GM12878 (cell line): ENCODE results near the gene TLCD5. TPM values are rescaled to one million over a fixed set of nuclear protein-coding genes. Genes with fewer than 3 reads are reported as not detected.

Experiments used
- ATAC-seq: fragments of 200-7000 bp; cut with Tn5 transposase; 3 replicates; pipeline ENCODE4 v1.9.1; 2020; ENCODE audit warnings: mild to moderate bottlenecking, moderate library complexity
- BruUV-seq: library from RNA; stranded (reverse); fragments of 400-500 nt; replicated peaks from 2 replicates; lab custom pipeline; 2021; lab: Mats Ljungman, UMichigan
- CTCF ChIA-PET: fragments of 300-600 bp; sonication (Branson Sonifier 250); formaldehyde crosslinking; extraction: SDS; loops from one replicate; lab custom pipeline; 2021; ENCODE audit warnings: inconsistent platforms; lab: Yijun Ruan, JAX
- POLR2A ChIA-PET: fragments of 350-600 bp; formaldehyde crosslinking; extraction: SDS; loops from one replicate; lab custom pipeline; 2021; ENCODE audit warnings: inconsistent platforms; lab: Charles Lee
- RAD21 ChIA-PET: fragments of 300-600 bp; sonication (Branson Sonifier 250); formaldehyde crosslinking; loops from one replicate; lab custom pipeline; 2023; ENCODE audit warnings: antibody characterized with exemption; ENCODE audit not compliant: unreplicated experiment; lab: Charles Lee
- SMC1A ChIA-PET: fragments of 300-600 bp; sonication (Branson Sonifier 250); formaldehyde crosslinking; loops from one replicate; lab custom pipeline; 2023; ENCODE audit not compliant: unreplicated experiment, uncharacterized antibody; lab: Charles Lee
- DNase-seq: peaks from one replicate; pipeline ENCODE4 v3.0.0-alpha.2; 2011; ENCODE audit warnings: low read depth, low spot score
- FAIRE-seq: peaks from 3 replicates; lab custom pipeline; 2011; peaks lifted over from hg19 to GRCh38; lab: Jason Lieb, UNC
- H2AFZ ChIP-seq: 2 replicates; pipeline ENCODE4 v1.6.0; 2011; ENCODE audit warnings: low read depth, low read length, control low read depth; ENCODE audit not compliant: control insufficient read depth
- H3K27ac ChIP-seq: 2 replicates; pipeline ENCODE4 v1.5.1; 2011; ENCODE audit warnings: control low read depth; ENCODE audit not compliant: control insufficient read depth, insufficient read depth
- H3K27me3 ChIP-seq, 2 experiments: replicated peaks in 1 of 2; 2 replicates each; pipeline versions ENCODE4 v1.6.0 to v1.6.1; 2011; ENCODE audit warnings: low read length in 1 of 2; ENCODE audit not compliant: control insufficient read depth in 2 of 2, insufficient read depth in 2 of 2
- H3K36me3 ChIP-seq, 2 experiments: 2 replicates each; pipeline ENCODE4 v1.5.1; 2011; ENCODE audit warnings: low read length in 1 of 2; ENCODE audit not compliant: control insufficient read depth in 2 of 2, insufficient read depth in 2 of 2
- H3K4me1 ChIP-seq: 2 replicates; pipeline ENCODE4 v1.6.1; 2011; ENCODE audit warnings: mild to moderate bottlenecking, low read length, moderate library complexity, mixed read lengths; ENCODE audit not compliant: control insufficient read depth, insufficient read depth
- H3K4me2 ChIP-seq: 2 replicates; pipeline ENCODE4 v1.6.0; 2011; ENCODE audit warnings: control low read depth; ENCODE audit not compliant: control insufficient read depth, insufficient read depth
- H3K4me3 ChIP-seq: fragments of 200-600 bp; sonication (generic); 2 replicates; pipeline ENCODE4 v1.5.1; 2016
- H3K79me2 ChIP-seq: 2 replicates; pipeline ENCODE4 v1.6.0; 2011; ENCODE audit warnings: low read length; ENCODE audit not compliant: control insufficient read depth, insufficient read depth
- H3K9ac ChIP-seq: 2 replicates; pipeline ENCODE4 v1.8.0; 2011; ENCODE audit warnings: low read length, control low read depth, mixed read lengths; ENCODE audit not compliant: control insufficient read depth, insufficient read depth
- H3K9me3 ChIP-seq: replicated peaks from 3 replicates; pipeline ENCODE4 v1.5.1; 2011; ENCODE audit warnings: mild to moderate bottlenecking, low read length; ENCODE audit not compliant: control insufficient read depth, insufficient read depth
- H4K20me1 ChIP-seq: 2 replicates; pipeline ENCODE4 v1.6.0; 2011; ENCODE audit not compliant: control insufficient read depth, insufficient read depth
- ASH2L ChIP-seq: fragments of 300-600, 200-600 bp; sonication (generic); IDR thresholded peaks from 2 replicates; pipeline ENCODE4 v1.6.1; 2017; ENCODE audit warnings: low read depth, mild to moderate bottlenecking, borderline replicate concordance
- LARP7 ChIP-seq: fragments of 450-650 bp; IDR thresholded peaks from 2 replicates; pipeline ENCODE4 v1.6.1; 2017; ENCODE audit warnings: mild to moderate bottlenecking
- NR2C2 ChIP-seq: IDR thresholded peaks from 2 replicates; pipeline ENCODE4 v1.6.1; 2011; ENCODE audit warnings: borderline replicate concordance, low read depth; ENCODE audit not compliant: control insufficient read depth, insufficient read length
- RAD51 ChIP-seq: fragments of 450-650 bp; IDR thresholded peaks from 2 replicates; pipeline ENCODE4 v1.6.1; 2016; ENCODE audit warnings: moderate library complexity, mild to moderate bottlenecking, inconsistent platforms
- RFX5 ChIP-seq: IDR thresholded peaks from 2 replicates; pipeline ENCODE4 v1.6.1; 2011; ENCODE audit warnings: low read depth, low read length, improper control_type of control experiment
- TARDBP ChIP-seq: IDR thresholded peaks from 2 replicates; pipeline ENCODE4 v1.6.1; 2016; ENCODE audit warnings: borderline replicate concordance
- TBL1XR1 ChIP-seq: IDR thresholded peaks from 2 replicates; pipeline ENCODE4 v1.6.1; 2012; ENCODE audit warnings: low read depth, low read length, improper control_type of control experiment
- TCF12 ChIP-seq: IDR thresholded peaks from 2 replicates; pipeline ENCODE4 v1.6.1; 2011; ENCODE audit warnings: low read depth, mild to moderate bottlenecking, low read length
- ZNF217 ChIP-seq: fragments of 450-650 bp; IDR thresholded peaks from 2 replicates; pipeline ENCODE4 v1.6.1; 2017; ENCODE audit warnings: antibody characterized with exemption, mild to moderate bottlenecking
- WGBS: methylation state at CpG from one replicate; pipeline ENCODE4 v1.1.6; 2016; ENCODE audit warnings: low lambda C conversion rate; ENCODE audit not compliant: insufficient replicate concordance, insufficient coverage; ENCODE audit errors: missing lambda C conversion rate; 5-methylcytosine and 5-hydroxymethylcytosine counted together
- in situ Hi-C: fragments of 300-500 bp; cut with MboI; formaldehyde crosslinking; loops from 9 replicates; pipeline ENCODE4 v1.14.3; 2018; ENCODE audit warnings: mixed read lengths
- intact Hi-C: fragments of 100-400 bp; cut with micrococcal nuclease; formaldehyde crosslinking; loops from one replicate; pipeline ENCODE4 v1.14.2; 2022; ENCODE audit not compliant: unreplicated experiment
- polyA plus RNA-seq, 11 experiments: library from polyadenylated mRNA; depleted of rRNA in 4 of 11; unstranded in 6 of 11; stranded (reverse) in 5 of 11; fragments of >200 nt; fragmentation: Nextera tagmentation in 4 of 11; fragmentation: Illumina TruSeq in 1 of 11; extraction: Ambion mirVana in 4 of 11; extraction: Trizol in 1 of 11; gene quantifications; 1 replicate in 1 of 11; 2 replicates in 10 of 11; pipeline versions ENCODE4 v1.2.1 to v1.2.3, GENCODE V29; 2011 to 2016; ENCODE audit warnings: inconsistent platforms in 2 of 11, missing spikeins in 2 of 11, low read depth in 1 of 11
- total RNA-seq, 4 experiments: library from RNA; depleted of rRNA in 3 of 4; stranded (reverse); fragments of >200 nt in 3 of 4; fragmentation: Illumina TruSeq in 1 of 4; extraction: Trizol in 1 of 4; gene quantifications; 2 replicates each; pipeline versions ENCODE4 v1.2.1 to v1.2.3, GENCODE V29; 2013 to 2021
- TF ChIP-seq, protein P1 (sequence below): fragments of 150-350 bp; IDR thresholded peaks from 2 replicates; pipeline ENCODE4 v1.6.1; 2014; ENCODE audit warnings: mild to moderate bottlenecking, low read depth, low read length

The TLCD5 gene
- total and polyA plus RNA-seq, 10 of the 15 experiments (the other 5 are each of a cell fraction or from before 2014, with no cell fraction given): 2.4 to 13.3 (median 3.2) TPM

DNA sequence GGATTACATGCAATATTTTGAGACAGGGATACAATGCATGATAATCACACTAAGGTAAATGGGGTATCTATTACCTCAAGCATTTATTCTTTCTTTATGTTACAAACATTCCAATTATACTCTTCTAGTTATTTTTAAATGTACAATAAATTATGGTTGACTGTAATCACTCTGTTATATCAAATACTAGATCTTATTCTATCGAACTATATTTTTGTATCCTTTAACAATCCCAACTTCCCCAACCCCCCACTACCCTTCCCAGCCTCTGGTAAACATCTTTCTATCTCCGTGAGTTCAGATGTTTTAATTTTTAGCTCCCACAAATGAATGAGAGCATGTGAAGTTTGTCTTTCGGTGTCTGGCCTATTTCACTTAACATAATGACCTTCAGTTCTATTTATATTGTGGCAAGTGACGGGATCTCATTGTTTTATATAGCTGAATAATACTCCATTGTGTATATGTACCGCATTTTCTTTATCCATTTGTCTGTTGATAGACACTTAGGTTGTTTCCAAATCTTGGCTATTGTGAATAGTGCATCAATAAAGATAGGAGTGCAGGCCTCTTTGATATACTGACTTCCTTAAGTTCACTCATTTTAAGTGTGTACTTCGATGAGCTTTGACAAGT, 51.6 kb downstream of the TLCD5 start:
- ChIA-PET SMC1A (interaction anchor here (1.2 to 2.0 kb wide), 2 partner anchors 9 to 14 kb away, joined by 3 to 6 read pairs; no protein-coding TSS in a partner anchor), POLR2A (interaction anchor here (0.6 kb wide), 1 partner anchor 43 kb away, joined by 3 read pairs; no protein-coding TSS in a partner anchor), RAD21 (no interaction called here), CTCF (interaction anchor here (1.0 kb wide), 1 partner anchor 9 kb away, joined by 3 read pairs; no protein-coding TSS in a partner anchor)
- Histone ChIP-seq H3K36me3 (no peaks in the 10 kb centered on the region), H3K9me3 (peaks cover 3% of the 10 kb centered on the region), H3K9ac (no peak overlapping the region), H3K4me3 (no peak overlapping the region), H3K27me3 (no peaks in the 10 kb centered on the region), H3K4me2 (no peak overlapping the region), H3K27ac (no peak overlapping the region), H2AFZ (no peak overlapping the region), H3K4me1 (no peaks in the 10 kb centered on the region), H4K20me1 (no peaks in the 10 kb centered on the region), H3K79me2 (peaks cover 5% of the 10 kb centered on the region)
- in situ Hi-C loops (no loop called here), intact Hi-C loops (no loop called here)
- WGBS: 94% methylated on average over 6 of the region's 6 CpGs
- no TSS peak for BruUV-seq
- FAIRE-seq (no peak), DNase-seq (no peak), ATAC-seq (no peak)
- TF ChIP-seq RAD51 (no peak), LARP7 (no peak), NR2C2 (no peak), RFX5 (no peak), ASH2L (no peak), TARDBP (no peak), ZNF217 (no peak), TBL1XR1 (no peak), TCF12 (no peak)
- TF ChIP-seq, protein P1, sequence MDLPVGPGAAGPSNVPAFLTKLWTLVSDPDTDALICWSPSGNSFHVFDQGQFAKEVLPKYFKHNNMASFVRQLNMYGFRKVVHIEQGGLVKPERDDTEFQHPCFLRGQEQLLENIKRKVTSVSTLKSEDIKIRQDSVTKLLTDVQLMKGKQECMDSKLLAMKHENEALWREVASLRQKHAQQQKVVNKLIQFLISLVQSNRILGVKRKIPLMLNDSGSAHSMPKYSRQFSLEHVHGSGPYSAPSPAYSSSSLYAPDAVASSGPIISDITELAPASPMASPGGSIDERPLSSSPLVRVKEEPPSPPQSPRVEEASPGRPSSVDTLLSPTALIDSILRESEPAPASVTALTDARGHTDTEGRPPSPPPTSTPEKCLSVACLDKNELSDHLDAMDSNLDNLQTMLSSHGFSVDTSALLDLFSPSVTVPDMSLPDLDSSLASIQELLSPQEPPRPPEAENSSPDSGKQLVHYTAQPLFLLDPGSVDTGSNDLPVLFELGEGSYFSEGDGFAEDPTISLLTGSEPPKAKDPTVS: no peak
